ENCODE data around the gene SLC6A1. TPM values are rescaled to one million over a fixed set of nuclear protein-coding genes. Genes with fewer than 3 reads are reported as not detected.
A peak's percentile ranks its signal among the peaks of the same experiment; 100 is the strongest.

SLC6A1 gene
- total and polyA plus RNA-seq, 4 donors: 0.87 to 4.5 (median 1.3) TPM

DNA sequence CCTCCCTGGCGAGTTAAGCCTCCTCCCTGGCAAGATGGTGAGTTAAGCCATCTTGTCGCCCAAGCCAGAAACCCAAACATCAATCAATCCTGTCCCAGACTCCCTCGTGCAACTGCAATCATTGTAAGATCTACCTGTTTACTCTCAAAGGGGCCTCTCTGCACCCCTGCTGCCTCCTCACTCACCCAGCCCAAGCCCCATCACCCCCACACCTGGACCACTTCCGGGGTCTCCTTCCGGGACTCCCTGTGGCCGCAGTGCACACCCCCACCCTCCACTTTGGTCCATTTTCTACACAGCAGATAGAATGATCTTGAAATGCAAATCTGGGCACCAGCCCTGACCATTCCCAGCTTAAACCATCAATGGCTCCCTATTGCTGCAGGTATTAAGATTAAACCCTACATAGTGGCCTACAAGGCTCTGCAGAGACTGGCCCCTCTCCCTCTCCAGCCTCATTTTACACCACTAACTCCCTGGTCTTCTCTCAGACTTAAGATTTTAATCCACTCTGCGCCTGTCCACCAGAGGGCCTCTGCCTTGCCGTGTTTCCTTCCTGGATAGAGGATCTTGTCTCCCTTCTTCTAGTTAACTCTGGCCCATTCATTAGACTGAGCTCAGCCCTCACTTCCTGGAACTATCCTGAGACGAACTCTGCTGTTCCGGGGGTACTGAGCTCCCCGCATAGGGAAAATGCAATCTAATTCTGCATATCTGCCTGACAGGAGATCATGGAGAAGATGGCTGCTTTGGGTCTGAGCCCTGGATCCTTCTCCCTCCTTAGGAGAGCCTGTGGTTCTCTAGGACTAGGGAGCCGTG is 41.9 kb upstream of the SLC6A1 start:
- peak; percentile 44 for ATAC-seq (ENCODE audit: insufficient read depth, low FRiP score)
- peaks cover 0 to 3% (median 0%) of the 10 kb centered on the region in 4 donors for H3K9me3 ChIP-seq (ENCODE audit: control insufficient read depth in 4 of 4, insufficient read depth in 3 of 4, low read length in 3 of 4)
- DNase-seq: peak in 2 of 3 donors; percentile 16 to 47

DNA sequence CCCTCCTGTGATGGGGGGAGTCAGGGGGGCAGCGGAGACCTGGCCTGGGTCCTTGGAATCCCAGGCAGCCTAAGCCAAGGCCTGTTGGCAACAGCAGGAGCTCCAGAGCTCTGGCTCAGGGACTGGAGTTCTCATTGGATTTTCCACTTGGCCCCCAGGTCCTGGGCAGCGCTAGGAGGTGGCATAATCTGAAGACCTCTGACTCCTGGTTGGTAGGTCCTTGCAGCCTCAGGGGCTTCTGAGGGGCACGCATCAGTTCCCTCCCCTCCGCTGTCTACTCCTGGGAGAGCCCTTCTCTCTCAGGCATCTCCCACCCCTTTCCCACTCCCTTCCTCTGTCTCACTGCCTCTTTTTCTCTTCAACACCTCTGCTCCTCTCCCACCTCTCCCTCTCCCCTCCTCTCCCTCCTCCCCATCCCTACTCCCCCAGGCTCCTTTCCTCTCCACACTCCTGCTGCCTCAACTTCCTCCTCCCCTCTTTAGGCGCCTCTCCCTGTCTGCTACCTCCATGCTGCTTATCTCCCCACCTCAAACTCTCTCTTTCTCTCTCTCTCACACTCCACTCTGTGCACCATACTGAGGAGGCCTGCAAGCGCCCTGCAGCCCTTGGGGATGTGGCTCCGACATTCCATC is 41.1 kb upstream of the SLC6A1 start:
- WGBS, 2 donors: 80 to 82% methylated on average over 6 to 7 of the region's 7 CpGs
- TF ChIP-seq, protein P1, sequence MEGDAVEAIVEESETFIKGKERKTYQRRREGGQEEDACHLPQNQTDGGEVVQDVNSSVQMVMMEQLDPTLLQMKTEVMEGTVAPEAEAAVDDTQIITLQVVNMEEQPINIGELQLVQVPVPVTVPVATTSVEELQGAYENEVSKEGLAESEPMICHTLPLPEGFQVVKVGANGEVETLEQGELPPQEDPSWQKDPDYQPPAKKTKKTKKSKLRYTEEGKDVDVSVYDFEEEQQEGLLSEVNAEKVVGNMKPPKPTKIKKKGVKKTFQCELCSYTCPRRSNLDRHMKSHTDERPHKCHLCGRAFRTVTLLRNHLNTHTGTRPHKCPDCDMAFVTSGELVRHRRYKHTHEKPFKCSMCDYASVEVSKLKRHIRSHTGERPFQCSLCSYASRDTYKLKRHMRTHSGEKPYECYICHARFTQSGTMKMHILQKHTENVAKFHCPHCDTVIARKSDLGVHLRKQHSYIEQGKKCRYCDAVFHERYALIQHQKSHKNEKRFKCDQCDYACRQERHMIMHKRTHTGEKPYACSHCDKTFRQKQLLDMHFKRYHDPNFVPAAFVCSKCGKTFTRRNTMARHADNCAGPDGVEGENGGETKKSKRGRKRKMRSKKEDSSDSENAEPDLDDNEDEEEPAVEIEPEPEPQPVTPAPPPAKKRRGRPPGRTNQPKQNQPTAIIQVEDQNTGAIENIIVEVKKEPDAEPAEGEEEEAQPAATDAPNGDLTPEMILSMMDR (IDR thresholded peaks at IDR 0.05; ENCODE audit: control extremely low read depth, extremely low read depth): no peak
- Histone ChIP-seq H3K9ac (ENCODE audit: insufficient read depth in 1 of 2, low read length in 2 of 2) (no peak overlapping the region), H3K4me1 (ENCODE audit: control insufficient read depth in 5 of 5, insufficient read depth in 5 of 5, low read length in 5 of 5) (peaks cover 0 to 6% (median 0%) of the 10 kb centered on the region in 5 donors), H3K36me3 (ENCODE audit: control insufficient read depth in 4 of 4, insufficient read depth in 4 of 4, low read length in 4 of 4) (no peaks in the 10 kb centered on the region), H3K4me3 (no peak overlapping the region), H3K9me3 (ENCODE audit: control insufficient read depth in 4 of 4, insufficient read depth in 3 of 4, low read length in 3 of 4) (peaks cover 0 to 3% (median 0%) of the 10 kb centered on the region in 4 donors), H3K27me3 (ENCODE audit: control insufficient read depth in 3 of 3, insufficient read depth in 3 of 3, low read length in 2 of 3) (peaks cover 0 to 8% (median 0%) of the 10 kb centered on the region in 3 donors), H3K27ac (ENCODE audit: low read depth in 1 of 2, low read length in 1 of 2) (no peak overlapping the region)
- DNase-seq (no peak), ATAC-seq (ENCODE audit: insufficient read depth, low FRiP score) (no peak)

More for the DNA sequence above, 41.9 kb upstream of the SLC6A1 start:
- no peak overlapping the region for H3K9ac ChIP-seq (ENCODE audit: insufficient read depth in 1 of 2, low read length in 2 of 2)
- H3K27me3 ChIP-seq (ENCODE audit: control insufficient read depth in 3 of 3, insufficient read depth in 3 of 3, low read length in 2 of 3): peaks cover 0 to 11% (median 0%) of the 10 kb centered on the region in 3 donors
- no peaks in the 10 kb centered on the region for H3K4me1 ChIP-seq (ENCODE audit: control insufficient read depth in 5 of 5, insufficient read depth in 5 of 5, low read length in 5 of 5)
- H3K4me3 ChIP-seq: no peak overlapping the region
- 51 to 57% methylated on average over 12 of the region's 12 CpGs for WGBS, 2 donors
- TF ChIP-seq, protein P1 (IDR thresholded peaks at IDR 0.05; ENCODE audit: control extremely low read depth, extremely low read depth): peak; percentile 22
- H3K27ac ChIP-seq (ENCODE audit: low read depth in 1 of 2, low read length in 1 of 2): no peak overlapping the region
- H3K36me3 ChIP-seq (ENCODE audit: control insufficient read depth in 4 of 4, insufficient read depth in 4 of 4, low read length in 4 of 4): no peaks in the 10 kb centered on the region

DNA sequence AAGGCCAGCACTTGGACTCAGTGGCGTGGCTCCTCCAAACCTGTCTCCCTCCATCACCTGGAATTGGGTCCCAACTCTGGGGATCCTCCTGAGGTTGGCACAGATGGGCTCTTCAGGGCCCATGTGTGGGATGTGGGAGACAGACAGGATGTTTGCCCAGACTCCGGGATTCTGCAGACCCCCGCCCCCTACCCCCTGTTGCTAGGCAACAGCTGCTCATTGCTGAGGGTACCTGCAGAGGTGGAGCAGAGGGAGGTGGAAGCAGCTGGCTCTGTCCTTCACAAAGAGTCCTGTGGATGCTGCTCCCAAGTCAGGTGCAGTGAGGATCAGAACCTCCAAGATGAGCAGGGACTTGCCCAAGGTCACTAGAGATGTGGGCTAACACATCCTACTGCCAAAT is 40.0 kb upstream of the SLC6A1 start:
- Histone ChIP-seq H3K4me3 (no peak overlapping the region), H3K27ac (ENCODE audit: low read depth in 1 of 2, low read length in 1 of 2) (no peak overlapping the region), H3K9ac (ENCODE audit: insufficient read depth in 1 of 2, low read length in 2 of 2) (no peak overlapping the region), H3K4me1 (ENCODE audit: control insufficient read depth in 5 of 5, insufficient read depth in 5 of 5, low read length in 5 of 5) (peaks cover 0 to 7% (median 0%) of the 10 kb centered on the region in 5 donors), H3K9me3 (ENCODE audit: control insufficient read depth in 4 of 4, insufficient read depth in 3 of 4, low read length in 3 of 4) (peaks cover 0 to 3% (median 0%) of the 10 kb centered on the region in 4 donors), H3K36me3 (ENCODE audit: control insufficient read depth in 4 of 4, insufficient read depth in 4 of 4, low read length in 4 of 4) (no peaks in the 10 kb centered on the region), H3K27me3 (ENCODE audit: control insufficient read depth in 3 of 3, insufficient read depth in 3 of 3, low read length in 2 of 3) (peaks cover 0 to 6% (median 0%) of the 10 kb centered on the region in 3 donors)
- WGBS, 2 donors: 58 to 64% methylated on average over 3 of the region's 3 CpGs
- TF ChIP-seq, protein P1 (IDR thresholded peaks at IDR 0.05; ENCODE audit: control extremely low read depth, extremely low read depth): no peak
- no peak for DNase-seq
- ATAC-seq (ENCODE audit: insufficient read depth, low FRiP score): no peak

Measured in lung (tissue), 12 donors.